HG03442 (cell line): ENCODE data around the gene CCNY.

Experiments used
- ATAC-seq: cut with Tn5 transposase; IDR thresholded peaks from one replicate; pipeline ENCODE4 v1.9.1; 2021; ENCODE audit warnings: mild to moderate bottlenecking, moderate library complexity; ENCODE audit not compliant: unreplicated experiment

The CCNY gene

GRCh38 chr10:35545878-35546590 lies 209.7 kb downstream of the CCNY start:
- no peak for ATAC-seq

- ATAC-seq: no peak
These were observed 210.5 kb downstream of the CCNY start for GRCh38 chr10:35546824-35547225.

- ATAC-seq: no peak
These were observed 216.5 kb downstream of the CCNY start for GRCh38 chr10:35552650-35553342.

GRCh38 chr10:35554036-35554435 lies 217.7 kb downstream of the CCNY start:
- ATAC-seq: no peak

GRCh38 chr10:35554461-35555056 lies 218.2 kb downstream of the CCNY start:
- peak; percentile 62 for ATAC-seq

- ATAC-seq: no peak
These were observed 219.9 kb downstream of the CCNY start for GRCh38 chr10:35555962-35556930.

- ATAC-seq: no peak
These were observed 222.0 kb downstream of the CCNY start for GRCh38 chr10:35558276-35558675.

- ATAC-seq: no peak
These were observed 223.1 kb downstream of the CCNY start for GRCh38 chr10:35559416-35559815.

- ATAC-seq: no peak
These were observed 225.4 kb downstream of the CCNY start for GRCh38 chr10:35561715-35562114.

- no peak for ATAC-seq
These were observed 226.1 kb downstream of the CCNY start for GRCh38 chr10:35562427-35562826.

GRCh38 chr10:35563261-35563891 lies 227.1 kb downstream of the CCNY start:
- peak; percentile 50 for ATAC-seq

- peak; percentile 74 for ATAC-seq
These were observed 228.1 kb downstream of the CCNY start for GRCh38 chr10:35564341-35564968.

- no peak for ATAC-seq
These were observed 229.3 kb downstream of the CCNY start for GRCh38 chr10:35565602-35566081.

GRCh38 chr10:35567951-35568350 lies 231.6 kb downstream of the CCNY start:
- ATAC-seq: no peak

- no peak for ATAC-seq
These were observed 232.2 kb downstream of the CCNY start for GRCh38 chr10:35568483-35569015.

GRCh38 chr10:35569111-35569707 lies 232.9 kb downstream of the CCNY start:
- ATAC-seq: no peak

- no peak for ATAC-seq
These were observed 233.5 kb downstream of the CCNY start for GRCh38 chr10:35569836-35570235.

GRCh38 chr10:35570397-35570796 lies 234.1 kb downstream of the CCNY start:
- ATAC-seq: no peak

- ATAC-seq: no peak
These were observed 236.3 kb downstream of the CCNY start for GRCh38 chr10:35572583-35572982.
